Measurements from ENCODE around the gene ANKRD44. TPM values are rescaled to one million over a fixed set of nuclear protein-coding genes. Genes with fewer than 3 reads are reported as not detected.

ANKRD44 gene
- total RNA-seq, 1 experiment from 2014 or later: 2.4 TPM

DNA sequence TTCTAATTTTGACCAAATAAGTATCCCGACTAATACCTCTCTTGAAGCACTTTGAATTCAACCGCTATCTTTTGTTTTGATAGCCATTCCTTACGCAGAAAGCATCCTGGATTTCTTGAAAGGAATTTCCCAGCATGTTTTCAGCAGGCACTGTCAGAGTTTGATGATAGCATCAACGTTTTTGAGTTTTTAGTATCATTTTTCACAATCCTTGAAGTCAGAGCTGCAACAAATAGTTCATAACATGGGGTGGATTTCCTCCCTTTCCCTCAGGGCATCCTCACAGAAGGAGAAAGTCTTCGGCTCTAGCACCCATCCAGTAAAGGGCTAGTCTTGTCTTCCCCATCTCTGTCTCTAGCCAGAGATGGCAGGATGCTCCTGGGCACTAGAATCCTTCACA, 46.2 kb downstream of the ANKRD44 start:
- DNase-seq (no peak), ATAC-seq (no peak)
- Histone ChIP-seq H3K36me3 (ENCODE audit: low read depth, low read length) (no peaks in the 10 kb centered on the region), H3K4me3 (ENCODE audit: low read length) (no peak overlapping the region), H3K4me2 (ENCODE audit: low read length) (no peak overlapping the region), H3K79me2 (ENCODE audit: low read length) (no peaks in the 10 kb centered on the region), H4K20me1 (ENCODE audit: low read length) (no peaks in the 10 kb centered on the region), H3K4me1 (ENCODE audit: insufficient read depth, low read length) (no peaks in the 10 kb centered on the region), H2AFZ (ENCODE audit: low read length) (no peak overlapping the region), H3K27ac (ENCODE audit: low read length) (no peak overlapping the region), H3K9me2 (replicated peaks; ENCODE audit: low read length) (no peaks in the 10 kb centered on the region), H3F3A (ENCODE audit: low read length, unreplicated experiment) (no peaks in the 10 kb centered on the region), H3K9ac (ENCODE audit: low read length) (no peak overlapping the region), H3K27me3 (ENCODE audit: low read length) (no peaks in the 10 kb centered on the region), H3K9me3 (ENCODE audit: low read length) (no peaks in the 10 kb centered on the region)
- no TSS peak for BruUV-seq (replicated peaks)
- intact Hi-C loops (cut with micrococcal nuclease): no loop called here
- TF ChIP-seq EZH2 (IDR thresholded peaks at IDR 0.05; ENCODE audit: low read length, unreplicated experiment) (no peak), EZH2phosphoT487 (IDR thresholded peaks at IDR 0.05; ENCODE audit: borderline replicate concordance, low read length) (no peak)
- TF ChIP-seq, protein P1, sequence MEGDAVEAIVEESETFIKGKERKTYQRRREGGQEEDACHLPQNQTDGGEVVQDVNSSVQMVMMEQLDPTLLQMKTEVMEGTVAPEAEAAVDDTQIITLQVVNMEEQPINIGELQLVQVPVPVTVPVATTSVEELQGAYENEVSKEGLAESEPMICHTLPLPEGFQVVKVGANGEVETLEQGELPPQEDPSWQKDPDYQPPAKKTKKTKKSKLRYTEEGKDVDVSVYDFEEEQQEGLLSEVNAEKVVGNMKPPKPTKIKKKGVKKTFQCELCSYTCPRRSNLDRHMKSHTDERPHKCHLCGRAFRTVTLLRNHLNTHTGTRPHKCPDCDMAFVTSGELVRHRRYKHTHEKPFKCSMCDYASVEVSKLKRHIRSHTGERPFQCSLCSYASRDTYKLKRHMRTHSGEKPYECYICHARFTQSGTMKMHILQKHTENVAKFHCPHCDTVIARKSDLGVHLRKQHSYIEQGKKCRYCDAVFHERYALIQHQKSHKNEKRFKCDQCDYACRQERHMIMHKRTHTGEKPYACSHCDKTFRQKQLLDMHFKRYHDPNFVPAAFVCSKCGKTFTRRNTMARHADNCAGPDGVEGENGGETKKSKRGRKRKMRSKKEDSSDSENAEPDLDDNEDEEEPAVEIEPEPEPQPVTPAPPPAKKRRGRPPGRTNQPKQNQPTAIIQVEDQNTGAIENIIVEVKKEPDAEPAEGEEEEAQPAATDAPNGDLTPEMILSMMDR (conservative IDR thresholded peaks at IDR 0.05; ENCODE audit: low read depth, low read length): no peak
- ChIA-PET CTCF (no interaction called here), POLR2A (ENCODE audit: unreplicated experiment) (no interaction called here)

GRCh38 chr2:197263077-197263476, 47.5 kb downstream of the ANKRD44 start:
- no peaks in the 10 kb centered on the region for H3K4me1 ChIP-seq (ENCODE audit: insufficient read depth, low read length)
- H3K27ac ChIP-seq (ENCODE audit: low read length): no peak overlapping the region
- no peaks in the 10 kb centered on the region for H3K9me3 ChIP-seq (ENCODE audit: low read length)
- ChIA-PET CTCF (interaction anchor here (0.6 kb wide), 1 partner anchor 154 kb away, joined by 3 read pairs; no protein-coding TSS in a partner anchor), POLR2A (ENCODE audit: unreplicated experiment) (no interaction called here)
- TF ChIP-seq, protein P1 (conservative IDR thresholded peaks at IDR 0.05; ENCODE audit: low read depth, low read length): no peak
- TF ChIP-seq EZH2phosphoT487 (IDR thresholded peaks at IDR 0.05; ENCODE audit: borderline replicate concordance, low read length) (no peak), EZH2 (IDR thresholded peaks at IDR 0.05; ENCODE audit: low read length, unreplicated experiment) (no peak)
- H4K20me1 ChIP-seq (ENCODE audit: low read length): no peaks in the 10 kb centered on the region
- H3K36me3 ChIP-seq (ENCODE audit: low read depth, low read length): no peaks in the 10 kb centered on the region
- no peaks in the 10 kb centered on the region for H3K27me3 ChIP-seq (ENCODE audit: low read length)
- no peaks in the 10 kb centered on the region for H3K9me2 ChIP-seq (replicated peaks; ENCODE audit: low read length)
- no peaks in the 10 kb centered on the region for H3K79me2 ChIP-seq (ENCODE audit: low read length)
- H3K9ac ChIP-seq (ENCODE audit: low read length): no peak overlapping the region
- no peak overlapping the region for H3K4me3 ChIP-seq (ENCODE audit: low read length)
- H3K4me2 ChIP-seq (ENCODE audit: low read length): no peak overlapping the region
- ATAC-seq (no peak), DNase-seq (no peak)
- intact Hi-C loops (cut with micrococcal nuclease): no loop called here
- no peaks in the 10 kb centered on the region for H3F3A ChIP-seq (ENCODE audit: low read length, unreplicated experiment)
- H2AFZ ChIP-seq (ENCODE audit: low read length): no peak overlapping the region
- BruUV-seq (replicated peaks): no TSS peak

DNA sequence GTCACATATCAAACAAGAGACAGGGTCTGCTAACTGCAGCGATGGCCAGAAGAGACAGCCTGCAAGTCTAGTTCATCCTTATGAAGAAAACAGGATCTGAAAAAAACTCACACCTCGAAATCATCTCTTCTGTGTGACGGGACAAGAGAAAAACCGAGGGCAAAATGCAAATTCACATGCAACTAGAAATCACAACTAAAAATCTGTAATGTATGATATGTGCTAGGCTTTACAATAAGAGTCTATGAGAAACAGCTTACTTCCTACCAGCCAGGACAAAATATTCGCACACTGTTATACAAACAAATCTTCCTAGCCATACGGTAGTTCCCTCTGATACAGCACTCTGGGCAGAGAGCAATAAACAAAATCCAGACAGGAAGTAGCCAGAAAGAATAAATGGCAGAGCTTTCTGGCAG, 48.8 kb downstream of the ANKRD44 start:
- H3K4me2 ChIP-seq (ENCODE audit: low read length): no peak overlapping the region
- TF ChIP-seq EZH2phosphoT487 (IDR thresholded peaks at IDR 0.05; ENCODE audit: borderline replicate concordance, low read length) (no peak), EZH2 (IDR thresholded peaks at IDR 0.05; ENCODE audit: low read length, unreplicated experiment) (no peak)
- TF ChIP-seq, protein P1 (conservative IDR thresholded peaks at IDR 0.05; ENCODE audit: low read depth, low read length): no peak

More for the DNA sequence above, 48.8 kb downstream of the ANKRD44 start:
- no peaks in the 10 kb centered on the region for H3K9me3 ChIP-seq (ENCODE audit: low read length)
- POLR2A ChIA-PET (ENCODE audit: unreplicated experiment): interaction anchor here (0.7 kb wide), 1 partner anchor 66 kb away, joined by 6 read pairs; no protein-coding TSS in a partner anchor
- H2AFZ ChIP-seq (ENCODE audit: low read length): no peak overlapping the region
- H3K4me3 ChIP-seq (ENCODE audit: low read length): no peak overlapping the region
- no TSS peak for BruUV-seq (replicated peaks)
- no peaks in the 10 kb centered on the region for H3K27me3 ChIP-seq (ENCODE audit: low read length)
- H3K36me3 ChIP-seq (ENCODE audit: low read depth, low read length): no peaks in the 10 kb centered on the region
- no peaks in the 10 kb centered on the region for H3F3A ChIP-seq (ENCODE audit: low read length, unreplicated experiment)
- DNase-seq (no peak), ATAC-seq (no peak)
- no peaks in the 10 kb centered on the region for H3K9me2 ChIP-seq (replicated peaks; ENCODE audit: low read length)
- no peak overlapping the region for H3K27ac ChIP-seq (ENCODE audit: low read length)
- H3K79me2 ChIP-seq (ENCODE audit: low read length): no peaks in the 10 kb centered on the region
- no peaks in the 10 kb centered on the region for H3K4me1 ChIP-seq (ENCODE audit: insufficient read depth, low read length)
- H3K9ac ChIP-seq (ENCODE audit: low read length): no peak overlapping the region
- CTCF ChIA-PET: no interaction called here
- H4K20me1 ChIP-seq (ENCODE audit: low read length): no peaks in the 10 kb centered on the region
- intact Hi-C loops (cut with micrococcal nuclease): no loop called here

Measured in PC-3 (cell line).